ENCODE results near the gene RNF217.

Gene RNF217

GRCh38 chr6:124989136-124989983 lies 27.1 kb downstream of the RNF217 start:
- Histone ChIP-seq H3K27ac (ENCODE audit: low read depth, low read length, severe bottlenecking) (no peak overlapping the region), H3K4me1 (ENCODE audit: control insufficient read depth, insufficient read depth, low read length, poor library complexity, severe bottlenecking) (peaks cover 8% of the 10 kb centered on the region), H3K9me3 (ENCODE audit: control insufficient read depth, low read length) (no peaks in the 10 kb centered on the region), H3K36me3 (ENCODE audit: control insufficient read depth, insufficient read depth, low read length) (peaks cover 14% of the 10 kb centered on the region), H3K4me3 (ENCODE audit: extremely low read depth, insufficient read depth, low read length, poor library complexity, severe bottlenecking) (no peak overlapping the region)
- no CpG with 5 or more reads among the region's 5 CpGs for WGBS, 2 experiments (ENCODE audit: insufficient coverage in 2 of 2)

GRCh38 chr6:124990988-124991387 lies 28.8 kb downstream of the RNF217 start:
- Histone ChIP-seq H3K4me1 (ENCODE audit: control insufficient read depth, insufficient read depth, low read length, poor library complexity, severe bottlenecking) (peaks cover 3% of the 10 kb centered on the region), H3K27ac (ENCODE audit: low read depth, low read length, severe bottlenecking) (no peak overlapping the region), H3K9me3 (ENCODE audit: control insufficient read depth, low read length) (no peaks in the 10 kb centered on the region), H3K4me3 (ENCODE audit: extremely low read depth, insufficient read depth, low read length, poor library complexity, severe bottlenecking) (no peak overlapping the region), H3K36me3 (ENCODE audit: control insufficient read depth, insufficient read depth, low read length) (peaks cover 14% of the 10 kb centered on the region)
- WGBS, 2 experiments (ENCODE audit: insufficient coverage in 2 of 2): 79 to 83% methylated on average over 1 of the region's 1 CpG

- Histone ChIP-seq H3K4me3 (ENCODE audit: extremely low read depth, insufficient read depth, low read length, poor library complexity, severe bottlenecking) (no peak overlapping the region), H3K36me3 (ENCODE audit: control insufficient read depth, insufficient read depth, low read length) (peaks cover 14% of the 10 kb centered on the region), H3K4me1 (ENCODE audit: control insufficient read depth, insufficient read depth, low read length, poor library complexity, severe bottlenecking) (no peaks in the 10 kb centered on the region), H3K9me3 (ENCODE audit: control insufficient read depth, low read length) (no peaks in the 10 kb centered on the region), H3K27ac (ENCODE audit: low read depth, low read length, severe bottlenecking) (no peak overlapping the region)
- no CpG with 5 or more reads among the region's 1 CpG for WGBS, 2 experiments (ENCODE audit: insufficient coverage in 2 of 2)
Measured at GRCh38 chr6:124991764-124992295, 29.6 kb downstream of the RNF217 start.

GRCh38 chr6:124993327-124993726 lies 31.1 kb downstream of the RNF217 start:
- no peaks in the 10 kb centered on the region for H3K4me1 ChIP-seq (ENCODE audit: control insufficient read depth, insufficient read depth, low read length, poor library complexity, severe bottlenecking)
- H3K9me3 ChIP-seq (ENCODE audit: control insufficient read depth, low read length): no peaks in the 10 kb centered on the region
- H3K4me3 ChIP-seq (ENCODE audit: extremely low read depth, insufficient read depth, low read length, poor library complexity, severe bottlenecking): no peak overlapping the region
- 93 to 96% methylated on average over 4 to 5 of the region's 6 CpGs for WGBS, 2 experiments (ENCODE audit: insufficient coverage in 2 of 2)
- H3K27ac ChIP-seq (ENCODE audit: low read depth, low read length, severe bottlenecking): no peak overlapping the region
- peaks cover 18% of the 10 kb centered on the region for H3K36me3 ChIP-seq (ENCODE audit: control insufficient read depth, insufficient read depth, low read length)

GRCh38 chr6:124994648-124995047 lies 32.4 kb downstream of the RNF217 start:
- Histone ChIP-seq H3K4me1 (ENCODE audit: control insufficient read depth, insufficient read depth, low read length, poor library complexity, severe bottlenecking) (peaks cover 2% of the 10 kb centered on the region), H3K27ac (ENCODE audit: low read depth, low read length, severe bottlenecking) (no peak overlapping the region), H3K9me3 (ENCODE audit: control insufficient read depth, low read length) (no peaks in the 10 kb centered on the region), H3K4me3 (ENCODE audit: extremely low read depth, insufficient read depth, low read length, poor library complexity, severe bottlenecking) (no peak overlapping the region), H3K36me3 (ENCODE audit: control insufficient read depth, insufficient read depth, low read length) (peaks cover 23% of the 10 kb centered on the region)
- 80 to 100% methylated on average over 1 of the region's 3 CpGs for WGBS, 2 experiments (ENCODE audit: insufficient coverage in 2 of 2)

DNA sequence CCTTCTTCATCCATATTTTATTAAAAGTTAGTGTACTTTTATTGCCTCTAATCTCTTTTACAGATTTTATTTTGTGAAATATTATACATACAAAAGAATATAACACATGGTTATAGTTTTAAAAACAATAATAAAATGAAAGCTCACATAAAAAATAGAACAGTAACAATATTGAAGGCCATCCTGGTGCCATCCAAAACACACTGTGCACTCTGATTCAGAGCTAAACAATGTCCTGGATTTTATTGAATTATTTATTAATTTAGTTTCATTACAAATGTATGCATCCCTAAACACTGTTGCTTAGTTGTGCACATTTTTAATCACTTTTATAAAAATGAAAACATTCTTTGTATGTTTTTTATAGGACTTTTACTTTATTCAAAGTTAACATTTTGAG lies 32.9 kb downstream of the RNF217 start:
- Histone ChIP-seq H3K4me3 (ENCODE audit: extremely low read depth, insufficient read depth, low read length, poor library complexity, severe bottlenecking) (no peak overlapping the region), H3K4me1 (ENCODE audit: control insufficient read depth, insufficient read depth, low read length, poor library complexity, severe bottlenecking) (peaks cover 2% of the 10 kb centered on the region), H3K36me3 (ENCODE audit: control insufficient read depth, insufficient read depth, low read length) (peaks cover 23% of the 10 kb centered on the region), H3K27ac (ENCODE audit: low read depth, low read length, severe bottlenecking) (no peak overlapping the region), H3K9me3 (ENCODE audit: control insufficient read depth, low read length) (no peaks in the 10 kb centered on the region)

- peaks cover 2% of the 10 kb centered on the region for H3K4me1 ChIP-seq (ENCODE audit: control insufficient read depth, insufficient read depth, low read length, poor library complexity, severe bottlenecking)
- H3K9me3 ChIP-seq (ENCODE audit: control insufficient read depth, low read length): no peaks in the 10 kb centered on the region
- H3K4me3 ChIP-seq (ENCODE audit: extremely low read depth, insufficient read depth, low read length, poor library complexity, severe bottlenecking): no peak overlapping the region
- peaks cover 21% of the 10 kb centered on the region for H3K36me3 ChIP-seq (ENCODE audit: control insufficient read depth, insufficient read depth, low read length)
- 94 to 100% methylated on average over 2 to 3 of the region's 8 CpGs for WGBS, 2 experiments (ENCODE audit: insufficient coverage in 2 of 2)
- no peak overlapping the region for H3K27ac ChIP-seq (ENCODE audit: low read depth, low read length, severe bottlenecking)
Measured at GRCh38 chr6:124995645-124996325, 33.5 kb downstream of the RNF217 start.

GRCh38 chr6:124996411-124996810 lies 34.2 kb downstream of the RNF217 start:
- H3K4me3 ChIP-seq (ENCODE audit: extremely low read depth, insufficient read depth, low read length, poor library complexity, severe bottlenecking): no peak overlapping the region
- peaks cover 6% of the 10 kb centered on the region for H3K4me1 ChIP-seq (ENCODE audit: control insufficient read depth, insufficient read depth, low read length, poor library complexity, severe bottlenecking)
- H3K36me3 ChIP-seq (ENCODE audit: control insufficient read depth, insufficient read depth, low read length): peaks cover 19% of the 10 kb centered on the region
- H3K27ac ChIP-seq (ENCODE audit: low read depth, low read length, severe bottlenecking): no peak overlapping the region
- H3K9me3 ChIP-seq (ENCODE audit: control insufficient read depth, low read length): no peaks in the 10 kb centered on the region

DNA sequence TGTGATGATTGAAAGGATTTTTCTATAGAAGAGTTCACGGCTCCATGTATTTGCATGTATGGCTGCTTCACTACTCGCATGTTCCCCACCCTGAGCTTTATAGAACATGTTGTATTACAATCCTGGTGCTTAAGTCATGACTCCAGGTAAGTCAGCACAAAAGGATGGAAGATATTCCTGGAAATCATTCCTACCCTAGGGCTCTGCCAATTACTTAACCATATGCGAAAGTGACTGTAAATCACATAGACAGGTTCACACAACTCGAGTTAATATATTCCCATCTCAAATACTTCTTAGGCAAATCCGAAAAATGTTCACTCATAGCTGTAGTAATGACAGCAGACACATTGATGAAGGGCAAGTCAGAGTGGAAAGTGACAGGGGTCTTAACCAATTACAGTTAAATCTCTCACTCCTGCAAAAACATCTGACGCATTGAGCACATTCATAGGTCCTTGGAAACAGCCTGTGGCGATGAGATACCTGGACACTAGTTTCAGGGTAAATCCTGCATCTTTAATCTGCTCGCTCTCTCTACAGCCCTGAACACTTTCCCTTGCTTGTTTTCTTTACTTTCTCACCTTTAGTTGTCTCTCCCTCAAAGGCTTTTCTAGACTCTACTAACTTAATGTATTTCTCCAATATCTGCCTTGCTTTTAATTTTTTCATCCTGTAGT lies 35.1 kb downstream of the RNF217 start:
- no peaks in the 10 kb centered on the region for H3K9me3 ChIP-seq (ENCODE audit: control insufficient read depth, low read length)
- no peak overlapping the region for H3K4me3 ChIP-seq (ENCODE audit: extremely low read depth, insufficient read depth, low read length, poor library complexity, severe bottlenecking)
- H3K27ac ChIP-seq (ENCODE audit: low read depth, low read length, severe bottlenecking): no peak overlapping the region
- WGBS, 2 experiments (ENCODE audit: insufficient coverage in 2 of 2): 95% methylated on average over 4 to 5 of the region's 8 CpGs
- H3K36me3 ChIP-seq (ENCODE audit: control insufficient read depth, insufficient read depth, low read length): peaks cover 19% of the 10 kb centered on the region
- H3K4me1 ChIP-seq (ENCODE audit: control insufficient read depth, insufficient read depth, low read length, poor library complexity, severe bottlenecking): peaks cover 14% of the 10 kb centered on the region

DNA sequence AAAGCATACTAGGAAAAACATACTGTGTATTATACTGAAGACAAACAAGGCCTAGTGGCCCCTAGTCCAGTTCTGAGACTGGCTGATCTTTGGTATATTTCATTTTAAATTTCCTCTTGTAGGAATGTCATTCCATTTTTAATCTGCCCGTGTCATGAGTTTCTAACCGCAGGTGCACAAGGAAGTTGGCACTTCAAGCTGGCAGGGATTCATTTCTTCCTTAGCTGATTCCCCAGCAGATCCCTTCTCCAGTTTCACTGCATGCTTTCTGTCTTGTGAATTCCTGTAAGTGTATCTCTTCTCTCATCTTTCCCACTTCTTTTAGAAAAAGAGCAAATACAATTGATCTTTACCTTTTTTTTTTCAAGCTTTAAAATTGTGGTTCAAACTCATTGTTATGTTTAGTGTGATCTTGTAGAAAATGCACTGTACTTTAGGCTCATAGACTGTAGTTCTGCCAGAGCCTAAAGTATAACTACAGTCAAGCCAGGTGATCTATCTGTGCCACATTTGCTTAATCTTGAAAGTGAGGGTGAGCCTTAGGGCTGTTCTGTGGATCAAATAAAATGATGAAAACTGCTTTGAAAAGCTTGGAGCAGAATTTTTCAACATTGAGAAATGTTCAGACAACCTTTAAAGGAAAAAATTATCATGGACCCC lies 37.0 kb downstream of the RNF217 start:
- H3K36me3 ChIP-seq (ENCODE audit: control insufficient read depth, insufficient read depth, low read length): peaks cover 19% of the 10 kb centered on the region
- no peak overlapping the region for H3K4me3 ChIP-seq (ENCODE audit: extremely low read depth, insufficient read depth, low read length, poor library complexity, severe bottlenecking)
- H3K9me3 ChIP-seq (ENCODE audit: control insufficient read depth, low read length): no peaks in the 10 kb centered on the region
- no peak overlapping the region for H3K27ac ChIP-seq (ENCODE audit: low read depth, low read length, severe bottlenecking)
- WGBS, 2 experiments (ENCODE audit: insufficient coverage in 2 of 2): 92 to 100% methylated on average over 1 to 2 of the region's 2 CpGs
- peaks cover 31% of the 10 kb centered on the region for H3K4me1 ChIP-seq (ENCODE audit: control insufficient read depth, insufficient read depth, low read length, poor library complexity, severe bottlenecking)

Measured in mesodermal cell (in vitro differentiated cells).